Loucy (cell line): ENCODE measurements around the gene HLA-B.

Experiments
- H2AFZ ChIP-seq: fragments of 200-600 bp; sonication (generic); 2 replicates; pipeline ENCODE4 v1.6.0; 2016; ENCODE audit warnings: antibody characterized with exemption, mild to moderate bottlenecking, low read length, moderate library complexity
- H3F3A ChIP-seq: fragments of 200-600 bp; 2 replicates; pipeline ENCODE4 v1.6.0; 2016; ENCODE audit warnings: antibody characterized with exemption, low read depth, mild to moderate bottlenecking
- H3K27me3 ChIP-seq: fragments of 200-600 bp; sonication (generic); 2 replicates; pipeline ENCODE4 v1.6.1; 2014; ENCODE audit warnings: low read length, mild to moderate bottlenecking; ENCODE audit not compliant: insufficient read depth, poor library complexity, severe bottlenecking
- H3K36me3 ChIP-seq: fragments of 200-600 bp; sonication (generic); 2 replicates; pipeline ENCODE4 v1.6.1; 2016; ENCODE audit warnings: low read length; ENCODE audit not compliant: insufficient read depth
- H3K4me1 ChIP-seq: fragments of 200-600 bp; sonication (generic); 2 replicates; pipeline ENCODE4 v1.5.1; 2014; ENCODE audit warnings: low read length, mild to moderate bottlenecking; ENCODE audit not compliant: insufficient read depth, poor library complexity, severe bottlenecking
- H3K4me2 ChIP-seq: fragments of 200-600 bp; sonication (generic); 2 replicates; pipeline ENCODE4 v1.6.0; 2014; ENCODE audit warnings: antibody characterized with exemption, low read length, low read depth, mild to moderate bottlenecking; ENCODE audit not compliant: poor library complexity, severe bottlenecking
- H3K4me3 ChIP-seq: fragments of 200-600 bp; sonication (generic); 2 replicates; pipeline ENCODE4 v1.5.1; 2014; ENCODE audit warnings: low read length, mild to moderate bottlenecking, mixed read lengths; ENCODE audit not compliant: poor library complexity, severe bottlenecking
- H3K79me2 ChIP-seq: fragments of 200-600 bp; sonication (generic); 2 replicates; pipeline ENCODE4 v1.6.1; 2014; ENCODE audit warnings: low read length; ENCODE audit not compliant: insufficient read depth
- H3K9ac ChIP-seq: fragments of 200-600 bp; sonication (generic); 2 replicates; pipeline ENCODE4 v1.6.0; 2014; ENCODE audit warnings: mild to moderate bottlenecking, low read depth, low read length, moderate library complexity; ENCODE audit not compliant: poor library complexity, severe bottlenecking
- H3K9me2 ChIP-seq: fragments of 200-600 bp; sonication (generic); replicated peaks from 2 replicates; pipeline ENCODE4 v1.6.1; 2016; ENCODE audit warnings: low read depth, low read length, mixed read lengths
- H3K9me3 ChIP-seq: fragments of 200-600 bp; sonication (generic); 2 replicates; pipeline ENCODE4 v1.6.1; 2014; ENCODE audit warnings: mild to moderate bottlenecking, antibody characterized with exemption, low read length, low read depth; ENCODE audit not compliant: insufficient read depth
- H4K20me1 ChIP-seq: fragments of 200-600 bp; sonication (generic); 2 replicates; pipeline ENCODE4 v1.6.0; 2014; ENCODE audit warnings: antibody characterized with exemption, low read length, mild to moderate bottlenecking; ENCODE audit not compliant: insufficient read depth, poor library complexity, severe bottlenecking
- CTCF ChIP-seq: fragments of 200-600 bp; sonication (generic); conservative IDR thresholded peaks from 2 replicates; pipeline ENCODE4 v1.5.1; 2014; ENCODE audit warnings: mild to moderate bottlenecking, antibody characterized with exemption, low read length
- EZH2phosphoT487 ChIP-seq: fragments of 200-600 bp; IDR thresholded peaks from 2 replicates; pipeline ENCODE4 v1.6.1; 2018; ENCODE audit warnings: antibody characterized with exemption, mild to moderate bottlenecking, moderate library complexity, borderline replicate concordance

Gene HLA-B

GRCh38 chr6:31396422-31397152, 39.6 kb upstream of the HLA-B start:
- Histone ChIP-seq H3K9ac (peak overlapping the region; percentile 49), H3K79me2 (peaks cover 26% of the 10 kb centered on the region; the same call in 1 of the 2 replicates), H3K9me3 (no peaks in the 10 kb centered on the region), H3K27me3 (no peaks in the 10 kb centered on the region), H3F3A (0 out of 2 replicates have a peak, but pooled peaks cover 2% of the 10 kb centered on the region), H3K4me3 (peak overlapping the region; percentile 54), H2AFZ (0 out of 2 replicates have a peak overlapping the region, but pooled peaks have one; percentile 65), H3K4me2 (peak overlapping the region; percentile 70), H4K20me1 (peaks cover 3% of the 10 kb centered on the region), H3K9me2 (no peaks in the 10 kb centered on the region), H3K4me1 (peaks cover 27% of the 10 kb centered on the region), H3K36me3 (no peaks in the 10 kb centered on the region)
- TF ChIP-seq EZH2phosphoT487: no peak
- peak; percentile 80 for TF ChIP-seq CTCF

GRCh38 chr6:31395832-31396231, 38.9 kb upstream of the HLA-B start:
- Histone ChIP-seq H3K9me3 (no peaks in the 10 kb centered on the region), H3K4me1 (peaks cover 20% of the 10 kb centered on the region), H3K36me3 (no peaks in the 10 kb centered on the region), H3K27me3 (no peaks in the 10 kb centered on the region), H3K4me3 (no peak overlapping the region), H2AFZ (no peak overlapping the region), H4K20me1 (no peaks in the 10 kb centered on the region), H3F3A (no peaks in the 10 kb centered on the region), H3K9ac (peak overlapping the region; percentile 49), H3K9me2 (no peaks in the 10 kb centered on the region), H3K79me2 (peaks cover 19% of the 10 kb centered on the region; the same call in 1 of the 2 replicates), H3K4me2 (peak overlapping the region; percentile 70)
- TF ChIP-seq EZH2phosphoT487 (no peak), CTCF (no peak)

GRCh38 chr6:31394381-31394780, 37.4 kb upstream of the HLA-B start:
- no peak overlapping the region for H3K4me3 ChIP-seq
- no peaks in the 10 kb centered on the region for H3K9me2 ChIP-seq
- no peaks in the 10 kb centered on the region for H3K9me3 ChIP-seq
- no peak overlapping the region for H2AFZ ChIP-seq
- no peaks in the 10 kb centered on the region for H4K20me1 ChIP-seq
- H3K4me1 ChIP-seq: peaks cover 14% of the 10 kb centered on the region
- H3K4me2 ChIP-seq: no peak overlapping the region
- no peak for TF ChIP-seq CTCF
- no peak for TF ChIP-seq EZH2phosphoT487
- no peaks in the 10 kb centered on the region for H3K27me3 ChIP-seq
- H3K36me3 ChIP-seq: no peaks in the 10 kb centered on the region
- H3F3A ChIP-seq: no peaks in the 10 kb centered on the region
- H3K9ac ChIP-seq: no peak overlapping the region
- H3K79me2 ChIP-seq: peaks cover 8% of the 10 kb centered on the region; the same call in 1 of the 2 replicates
